Measurements from ENCODE around the gene GDI1. TPM values are rescaled to one million over a fixed set of nuclear protein-coding genes. Genes with fewer than 3 reads are reported as not detected.

Gene GDI1
- total RNA-seq, 3 donors from 2014 or later (not counting 1 experiment from before 2014, with no cell fraction given): 138 to 174 (median 140) TPM

DNA sequence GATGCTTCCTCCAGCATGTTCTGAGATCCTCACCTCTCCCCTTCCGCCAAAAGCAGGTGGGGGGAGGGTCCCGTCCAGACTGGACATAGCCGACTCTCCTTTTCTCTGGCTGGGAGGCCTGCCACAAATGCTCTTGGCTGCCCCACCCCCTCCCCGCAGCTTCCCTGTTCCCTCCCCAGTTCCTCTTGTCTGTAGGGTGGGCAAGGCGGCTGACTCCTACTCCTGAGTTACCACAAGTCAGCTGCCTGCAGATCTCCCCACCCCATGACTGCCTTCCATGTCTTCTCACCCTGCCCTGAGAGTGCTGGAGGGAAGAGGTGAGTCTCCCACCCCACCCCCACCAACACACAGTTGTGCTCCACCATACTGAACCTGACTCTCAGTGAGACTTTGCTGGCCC is 5.6 kb upstream of the GDI1 start:
- intact Hi-C loops (cut with micrococcal nuclease): no loop called here
- peak overlapping the region in 1 of 2 donors; percentile 63 for H3K27ac Mint-ChIP-seq

DNA sequence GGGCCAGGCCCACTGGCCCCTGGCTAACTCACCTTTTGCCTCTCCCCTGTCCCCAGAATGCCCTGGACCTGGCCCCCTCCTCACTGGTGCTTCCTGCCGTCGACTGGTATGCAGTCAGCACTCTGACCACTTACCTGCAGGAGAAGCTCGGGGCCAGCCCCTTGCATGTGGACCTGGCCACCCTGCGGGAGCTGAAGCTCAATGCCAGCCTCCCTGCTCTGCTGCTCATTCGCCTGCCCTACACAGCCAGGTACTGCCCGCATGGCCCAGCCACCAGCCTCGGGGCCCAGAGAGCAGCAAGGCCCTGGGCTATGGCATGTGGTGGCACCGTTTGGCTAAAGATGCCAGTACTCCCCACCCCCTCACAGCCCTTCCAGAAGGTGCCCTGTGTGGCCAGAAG is 4.7 kb upstream of the GDI1 start:
- Mint-ChIP-seq H3K27ac (no peak overlapping the region), H3K36me3 (no peaks in the 10 kb centered on the region), H3K4me1 (peaks cover 25 to 28% of the 10 kb centered on the region in 2 donors), H3K9me3 (no peaks in the 10 kb centered on the region), H3K4me3 (no peak overlapping the region), H3K27me3 (ENCODE audit: low read depth in 2 of 2) (no peaks in the 10 kb centered on the region)
- Histone ChIP-seq H3K9me3 (ENCODE audit: control insufficient read depth, insufficient read depth, low read length) (no peaks in the 10 kb centered on the region), H3K27me3 (ENCODE audit: control insufficient read depth, insufficient read depth, low read length) (no peaks in the 10 kb centered on the region), H3K27ac (ENCODE audit: low read length) (no peak overlapping the region), H3K4me1 (ENCODE audit: control insufficient read depth, insufficient read depth, low read length) (peaks cover 42% of the 10 kb centered on the region), H3K36me3 (ENCODE audit: control insufficient read depth, insufficient read depth, low read length) (peaks cover 25% of the 10 kb centered on the region), H3K4me3 (ENCODE audit: low read length) (no peak overlapping the region)
- DNase-seq (no peak), ATAC-seq (no peak)
- intact Hi-C loops (cut with micrococcal nuclease): no loop called here
- WGBS (ENCODE audit: insufficient coverage): 94% methylated on average over 6 of the region's 8 CpGs
- TF ChIP-seq CTCF (IDR thresholded peaks at IDR 0.05): no peak

More for the DNA sequence above, 5.6 kb upstream of the GDI1 start:
- Histone ChIP-seq H3K27me3 (ENCODE audit: control insufficient read depth, insufficient read depth, low read length) (no peaks in the 10 kb centered on the region), H3K27ac (ENCODE audit: low read length) (no peak overlapping the region), H3K9me3 (ENCODE audit: control insufficient read depth, insufficient read depth, low read length) (no peaks in the 10 kb centered on the region), H3K4me1 (ENCODE audit: control insufficient read depth, insufficient read depth, low read length) (peaks cover 40% of the 10 kb centered on the region), H3K4me3 (ENCODE audit: low read length) (no peak overlapping the region), H3K36me3 (ENCODE audit: control insufficient read depth, insufficient read depth, low read length) (peaks cover 25% of the 10 kb centered on the region)
- DNase-seq (no peak), ATAC-seq (no peak)
- WGBS (ENCODE audit: insufficient coverage): 68% methylated on average over 3 of the region's 5 CpGs
- Mint-ChIP-seq H3K4me1 (peaks cover 25 to 27% of the 10 kb centered on the region in 2 donors), H3K36me3 (no peaks in the 10 kb centered on the region), H3K27me3 (ENCODE audit: low read depth in 2 of 2) (no peaks in the 10 kb centered on the region), H3K9me3 (no peaks in the 10 kb centered on the region), H3K4me3 (no peak overlapping the region)
- TF ChIP-seq CTCF (IDR thresholded peaks at IDR 0.05): no peak

DNA sequence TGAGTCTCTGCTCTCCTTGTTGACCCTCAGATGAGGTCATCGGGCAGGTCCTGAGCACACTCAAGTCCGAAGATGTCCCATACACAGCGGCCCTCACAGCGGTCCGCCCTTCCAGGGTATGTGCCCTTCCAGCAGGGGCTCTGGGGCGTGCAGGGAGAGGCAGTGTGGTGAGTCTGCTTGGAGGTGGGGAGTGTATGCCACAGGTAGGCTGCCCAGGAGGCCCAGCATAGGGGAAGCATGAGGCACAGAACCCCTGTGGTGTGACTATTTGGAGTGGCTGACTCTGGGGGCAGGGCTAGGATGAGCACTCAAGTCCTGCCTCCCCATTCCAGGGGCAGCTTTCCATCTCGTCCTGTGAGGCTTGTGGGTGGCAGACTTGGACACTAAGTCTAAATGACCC is 3.3 kb upstream of the GDI1 start:
- Histone ChIP-seq H3K4me3 (ENCODE audit: low read length) (no peak overlapping the region), H3K27ac (ENCODE audit: low read length) (no peak overlapping the region), H3K36me3 (ENCODE audit: control insufficient read depth, insufficient read depth, low read length) (peaks cover 25% of the 10 kb centered on the region), H3K4me1 (ENCODE audit: control insufficient read depth, insufficient read depth, low read length) (peaks cover 46% of the 10 kb centered on the region), H3K9me3 (ENCODE audit: control insufficient read depth, insufficient read depth, low read length) (no peaks in the 10 kb centered on the region), H3K27me3 (ENCODE audit: control insufficient read depth, insufficient read depth, low read length) (no peaks in the 10 kb centered on the region)
- TF ChIP-seq CTCF (IDR thresholded peaks at IDR 0.05): no peak
- 93% methylated on average over 2 of the region's 7 CpGs for WGBS (ENCODE audit: insufficient coverage)
- Mint-ChIP-seq H3K4me3 (peak overlapping the region; percentile 9), H3K27ac (no peak overlapping the region), H3K9me3 (no peaks in the 10 kb centered on the region), H3K36me3 (no peaks in the 10 kb centered on the region), H3K4me1 (peaks cover 21 to 25% of the 10 kb centered on the region in 2 donors), H3K27me3 (ENCODE audit: low read depth in 2 of 2) (no peaks in the 10 kb centered on the region)
- intact Hi-C loops (cut with micrococcal nuclease): no loop called here
- DNase-seq (no peak), ATAC-seq (no peak)

All from natural killer cell (primary cell).